ENCODE results near the gene NKTR.

NKTR gene

GRCh38 chr3:42666022-42666421, 65.5 kb downstream of the NKTR start:
- Histone ChIP-seq H3K4me3 (ENCODE audit: low read depth in 1 of 2, low read length in 2 of 2) (no peak overlapping the region), H3K9ac (ENCODE audit: low read length) (no peak overlapping the region), H3K9me3 (ENCODE audit: low read length) (no peaks in the 10 kb centered on the region), H3K36me3 (ENCODE audit: insufficient read depth, low read length) (no peaks in the 10 kb centered on the region), H3K27me3 (ENCODE audit: control insufficient read depth in 1 of 2, insufficient read depth in 2 of 2, low read length in 2 of 2) (no peaks in the 10 kb centered on the region), H3K4me1 (ENCODE audit: insufficient read depth, low read length) (peaks cover 30% of the 10 kb centered on the region), H3K27ac (ENCODE audit: low read depth, low read length) (no peak overlapping the region)

GRCh38 chr3:42666577-42666998, 66.1 kb downstream of the NKTR start:
- H3K4me1 ChIP-seq (ENCODE audit: insufficient read depth, low read length): peaks cover 30% of the 10 kb centered on the region
- H3K9ac ChIP-seq (ENCODE audit: low read length): no peak overlapping the region
- no peak overlapping the region for H3K27ac ChIP-seq (ENCODE audit: low read depth, low read length)
- no peaks in the 10 kb centered on the region for H3K9me3 ChIP-seq (ENCODE audit: low read length)
- H3K27me3 ChIP-seq (ENCODE audit: control insufficient read depth in 1 of 2, insufficient read depth in 2 of 2, low read length in 2 of 2): no peaks in the 10 kb centered on the region
- no peak overlapping the region for H3K4me3 ChIP-seq (ENCODE audit: low read depth in 1 of 2, low read length in 2 of 2)
- no peaks in the 10 kb centered on the region for H3K36me3 ChIP-seq (ENCODE audit: insufficient read depth, low read length)

GRCh38 chr3:42667096-42667522, 66.6 kb downstream of the NKTR start:
- no peaks in the 10 kb centered on the region for H3K27me3 ChIP-seq (ENCODE audit: control insufficient read depth in 1 of 2, insufficient read depth in 2 of 2, low read length in 2 of 2)
- peaks cover 30% of the 10 kb centered on the region for H3K4me1 ChIP-seq (ENCODE audit: insufficient read depth, low read length)
- no peak overlapping the region for H3K4me3 ChIP-seq (ENCODE audit: low read depth in 1 of 2, low read length in 2 of 2)
- no peaks in the 10 kb centered on the region for H3K36me3 ChIP-seq (ENCODE audit: insufficient read depth, low read length)
- H3K9me3 ChIP-seq (ENCODE audit: low read length): no peaks in the 10 kb centered on the region
- H3K27ac ChIP-seq (ENCODE audit: low read depth, low read length): no peak overlapping the region
- no peak overlapping the region for H3K9ac ChIP-seq (ENCODE audit: low read length)

- Histone ChIP-seq H3K27ac (ENCODE audit: low read depth, low read length) (no peak overlapping the region), H3K9ac (ENCODE audit: low read length) (no peak overlapping the region), H3K4me3 (ENCODE audit: low read depth in 1 of 2, low read length in 2 of 2) (no peak overlapping the region), H3K36me3 (ENCODE audit: insufficient read depth, low read length) (no peaks in the 10 kb centered on the region), H3K4me1 (ENCODE audit: insufficient read depth, low read length) (peaks cover 30% of the 10 kb centered on the region), H3K9me3 (ENCODE audit: low read length) (no peaks in the 10 kb centered on the region), H3K27me3 (ENCODE audit: control insufficient read depth in 1 of 2, insufficient read depth in 2 of 2, low read length in 2 of 2) (no peaks in the 10 kb centered on the region)
Observed at GRCh38 chr3:42667523-42668412, 67.3 kb downstream of the NKTR start.

- H3K9ac ChIP-seq (ENCODE audit: low read length): no peak overlapping the region
- no peak overlapping the region for H3K27ac ChIP-seq (ENCODE audit: low read depth, low read length)
Observed at GRCh38 chr3:42668413-42668760, 67.9 kb downstream of the NKTR start.

GRCh38 chr3:42668793-42669217, 68.3 kb downstream of the NKTR start:
- Histone ChIP-seq H3K9ac (ENCODE audit: low read length) (no peak overlapping the region), H3K27me3 (ENCODE audit: control insufficient read depth in 1 of 2, insufficient read depth in 2 of 2, low read length in 2 of 2) (no peaks in the 10 kb centered on the region), H3K4me3 (ENCODE audit: low read depth in 1 of 2, low read length in 2 of 2) (no peak overlapping the region), H3K4me1 (ENCODE audit: insufficient read depth, low read length) (peaks cover 30% of the 10 kb centered on the region), H3K27ac (ENCODE audit: low read depth, low read length) (no peak overlapping the region), H3K36me3 (ENCODE audit: insufficient read depth, low read length) (no peaks in the 10 kb centered on the region), H3K9me3 (ENCODE audit: low read length) (no peaks in the 10 kb centered on the region)

More at GRCh38 chr3:42668413-42668760, 67.9 kb downstream of the NKTR start:
- Histone ChIP-seq H3K4me1 (ENCODE audit: insufficient read depth, low read length) (peaks cover 30% of the 10 kb centered on the region), H3K27me3 (ENCODE audit: control insufficient read depth in 1 of 2, insufficient read depth in 2 of 2, low read length in 2 of 2) (no peaks in the 10 kb centered on the region), H3K9me3 (ENCODE audit: low read length) (no peaks in the 10 kb centered on the region), H3K4me3 (ENCODE audit: low read depth in 1 of 2, low read length in 2 of 2) (no peak overlapping the region), H3K36me3 (ENCODE audit: insufficient read depth, low read length) (no peaks in the 10 kb centered on the region)

GRCh38 chr3:42670051-42670576, 69.6 kb downstream of the NKTR start:
- Histone ChIP-seq H3K27me3 (ENCODE audit: control insufficient read depth in 1 of 2, insufficient read depth in 2 of 2, low read length in 2 of 2) (no peaks in the 10 kb centered on the region), H3K36me3 (ENCODE audit: insufficient read depth, low read length) (no peaks in the 10 kb centered on the region), H3K9me3 (ENCODE audit: low read length) (no peaks in the 10 kb centered on the region), H3K4me3 (ENCODE audit: low read depth in 1 of 2, low read length in 2 of 2) (no peak overlapping the region), H3K4me1 (ENCODE audit: insufficient read depth, low read length) (peaks cover 30% of the 10 kb centered on the region), H3K9ac (ENCODE audit: low read length) (no peak overlapping the region), H3K27ac (ENCODE audit: low read depth, low read length) (no peak overlapping the region)

GRCh38 chr3:42670670-42671069, 70.2 kb downstream of the NKTR start:
- Histone ChIP-seq H3K9ac (ENCODE audit: low read length) (no peak overlapping the region), H3K27ac (ENCODE audit: low read depth, low read length) (no peak overlapping the region), H3K4me1 (ENCODE audit: insufficient read depth, low read length) (peaks cover 30% of the 10 kb centered on the region), H3K4me3 (ENCODE audit: low read depth in 1 of 2, low read length in 2 of 2) (no peak overlapping the region), H3K9me3 (ENCODE audit: low read length) (no peaks in the 10 kb centered on the region), H3K27me3 (ENCODE audit: control insufficient read depth in 1 of 2, insufficient read depth in 2 of 2, low read length in 2 of 2) (no peaks in the 10 kb centered on the region), H3K36me3 (ENCODE audit: insufficient read depth, low read length) (no peaks in the 10 kb centered on the region)

- no peaks in the 10 kb centered on the region for H3K36me3 ChIP-seq (ENCODE audit: insufficient read depth, low read length)
- H3K27me3 ChIP-seq (ENCODE audit: control insufficient read depth in 1 of 2, insufficient read depth in 2 of 2, low read length in 2 of 2): no peaks in the 10 kb centered on the region
- H3K27ac ChIP-seq (ENCODE audit: low read depth, low read length): no peak overlapping the region
- no peaks in the 10 kb centered on the region for H3K9me3 ChIP-seq (ENCODE audit: low read length)
- no peak overlapping the region for H3K4me3 ChIP-seq (ENCODE audit: low read depth in 1 of 2, low read length in 2 of 2)
- no peak overlapping the region for H3K9ac ChIP-seq (ENCODE audit: low read length)
- peaks cover 12% of the 10 kb centered on the region for H3K4me1 ChIP-seq (ENCODE audit: insufficient read depth, low read length)
Observed at GRCh38 chr3:42672515-42672914, 72.0 kb downstream of the NKTR start.

GRCh38 chr3:42673082-42673481, 72.6 kb downstream of the NKTR start:
- H3K27me3 ChIP-seq (ENCODE audit: control insufficient read depth in 1 of 2, insufficient read depth in 2 of 2, low read length in 2 of 2): no peaks in the 10 kb centered on the region
- no peaks in the 10 kb centered on the region for H3K36me3 ChIP-seq (ENCODE audit: insufficient read depth, low read length)
- H3K9me3 ChIP-seq (ENCODE audit: low read length): no peaks in the 10 kb centered on the region
- H3K9ac ChIP-seq (ENCODE audit: low read length): no peak overlapping the region
- H3K27ac ChIP-seq (ENCODE audit: low read depth, low read length): no peak overlapping the region
- peaks cover 6% of the 10 kb centered on the region for H3K4me1 ChIP-seq (ENCODE audit: insufficient read depth, low read length)
- H3K4me3 ChIP-seq (ENCODE audit: low read depth in 1 of 2, low read length in 2 of 2): no peak overlapping the region

- H3K9me3 ChIP-seq (ENCODE audit: low read length): no peaks in the 10 kb centered on the region
- H3K27me3 ChIP-seq (ENCODE audit: control insufficient read depth in 1 of 2, insufficient read depth in 2 of 2, low read length in 2 of 2): no peaks in the 10 kb centered on the region
- H3K9ac ChIP-seq (ENCODE audit: low read length): no peak overlapping the region
- no peak overlapping the region for H3K4me3 ChIP-seq (ENCODE audit: low read depth in 1 of 2, low read length in 2 of 2)
- H3K36me3 ChIP-seq (ENCODE audit: insufficient read depth, low read length): no peaks in the 10 kb centered on the region
- H3K4me1 ChIP-seq (ENCODE audit: insufficient read depth, low read length): no peaks in the 10 kb centered on the region
- no peak overlapping the region for H3K27ac ChIP-seq (ENCODE audit: low read depth, low read length)
Observed at GRCh38 chr3:42674146-42674545, 73.7 kb downstream of the NKTR start.

GRCh38 chr3:42675909-42676308, 75.4 kb downstream of the NKTR start:
- no peaks in the 10 kb centered on the region for H3K27me3 ChIP-seq (ENCODE audit: control insufficient read depth in 1 of 2, insufficient read depth in 2 of 2, low read length in 2 of 2)
- H3K4me1 ChIP-seq (ENCODE audit: insufficient read depth, low read length): no peaks in the 10 kb centered on the region

More at GRCh38 chr3:42675909-42676308, 75.4 kb downstream of the NKTR start:
- no peak overlapping the region for H3K9ac ChIP-seq (ENCODE audit: low read length)
- H3K4me3 ChIP-seq (ENCODE audit: low read depth in 1 of 2, low read length in 2 of 2): no peak overlapping the region
- no peak overlapping the region for H3K27ac ChIP-seq (ENCODE audit: low read depth, low read length)
- no peaks in the 10 kb centered on the region for H3K36me3 ChIP-seq (ENCODE audit: insufficient read depth, low read length)
- H3K9me3 ChIP-seq (ENCODE audit: low read length): no peaks in the 10 kb centered on the region
